DND-41 (cell line): Measurements from ENCODE around the gene UCKL1.

ENCODE experiments used
- EZH2 ChIP-seq: IDR thresholded peaks from 3 replicates; pipeline ENCODE4 v1.6.1; 2012; ENCODE audit warnings: borderline replicate concordance, low read depth, mild to moderate bottlenecking, moderate library complexity, low read length, inconsistent platforms; ENCODE audit not compliant: severe bottlenecking
- TF ChIP-seq, protein P1 (sequence below): IDR thresholded peaks from 2 replicates; pipeline ENCODE4 v1.5.1; 2012; ENCODE audit warnings: borderline replicate concordance, low read length, moderate library complexity, mild to moderate bottlenecking; ENCODE audit not compliant: poor library complexity, severe bottlenecking; ENCODE audit errors: extremely low read depth

DNA sequence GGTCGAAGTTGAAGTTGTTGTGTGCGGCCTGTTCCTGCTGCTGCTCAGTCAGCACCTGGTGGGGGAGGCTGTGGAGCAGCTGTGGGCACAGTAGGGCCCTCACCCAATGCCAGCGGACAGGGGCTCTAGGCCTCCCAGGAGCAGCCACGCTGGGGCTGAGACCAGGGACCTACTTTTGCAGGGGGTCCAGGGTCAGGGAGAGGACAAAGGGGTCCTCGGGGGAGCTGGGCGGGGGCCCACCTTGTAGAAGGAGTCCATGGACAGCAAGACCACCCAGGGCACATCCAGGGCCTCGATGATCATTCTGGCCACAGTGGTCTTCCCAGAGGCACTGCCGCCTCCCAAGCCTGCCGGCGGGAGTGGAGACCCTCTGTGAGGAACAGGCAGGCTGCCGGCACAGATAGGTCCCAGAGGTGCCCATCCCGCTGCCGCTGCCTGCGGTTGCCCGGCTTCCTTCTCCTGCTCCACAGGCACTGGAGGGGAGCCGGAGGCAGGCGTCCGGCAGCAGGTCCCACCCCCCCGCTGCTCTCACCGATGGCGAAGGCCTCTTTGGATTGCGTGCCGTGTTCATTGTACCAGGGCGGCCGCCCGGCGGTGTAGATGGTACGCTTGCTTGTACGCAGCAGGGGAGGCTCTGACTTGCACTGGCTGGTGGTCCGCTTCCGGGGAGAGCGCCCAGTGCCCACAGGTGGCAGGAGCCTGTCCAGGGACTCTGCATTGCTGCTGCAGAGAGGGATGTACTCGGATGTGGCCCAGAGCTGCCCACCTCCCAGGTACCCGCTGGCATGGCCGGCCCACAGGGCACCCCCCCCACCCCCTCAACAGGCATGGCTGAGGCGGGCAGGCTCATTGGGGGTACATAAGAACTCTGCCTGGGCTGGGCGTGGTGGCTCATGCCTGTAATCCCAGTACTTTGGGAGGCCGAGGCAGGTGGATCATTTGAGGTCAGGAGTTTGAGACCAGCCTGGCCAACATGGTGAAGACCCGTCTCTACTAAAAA is 10.0 kb downstream of the UCKL1 start:
- TF ChIP-seq, protein P1, sequence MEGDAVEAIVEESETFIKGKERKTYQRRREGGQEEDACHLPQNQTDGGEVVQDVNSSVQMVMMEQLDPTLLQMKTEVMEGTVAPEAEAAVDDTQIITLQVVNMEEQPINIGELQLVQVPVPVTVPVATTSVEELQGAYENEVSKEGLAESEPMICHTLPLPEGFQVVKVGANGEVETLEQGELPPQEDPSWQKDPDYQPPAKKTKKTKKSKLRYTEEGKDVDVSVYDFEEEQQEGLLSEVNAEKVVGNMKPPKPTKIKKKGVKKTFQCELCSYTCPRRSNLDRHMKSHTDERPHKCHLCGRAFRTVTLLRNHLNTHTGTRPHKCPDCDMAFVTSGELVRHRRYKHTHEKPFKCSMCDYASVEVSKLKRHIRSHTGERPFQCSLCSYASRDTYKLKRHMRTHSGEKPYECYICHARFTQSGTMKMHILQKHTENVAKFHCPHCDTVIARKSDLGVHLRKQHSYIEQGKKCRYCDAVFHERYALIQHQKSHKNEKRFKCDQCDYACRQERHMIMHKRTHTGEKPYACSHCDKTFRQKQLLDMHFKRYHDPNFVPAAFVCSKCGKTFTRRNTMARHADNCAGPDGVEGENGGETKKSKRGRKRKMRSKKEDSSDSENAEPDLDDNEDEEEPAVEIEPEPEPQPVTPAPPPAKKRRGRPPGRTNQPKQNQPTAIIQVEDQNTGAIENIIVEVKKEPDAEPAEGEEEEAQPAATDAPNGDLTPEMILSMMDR, result no peak
- TF ChIP-seq EZH2, result no peak
